HG03135 (cell line): ENCODE measurements around the gene SCGN.
"Not testable (repeated sequence)": the region's sequence is repeated elsewhere in the genome, so short reads cannot be mapped to it uniquely, and the experiment has no call there.

Experiments used
- ATAC-seq: cut with Tn5 transposase; IDR thresholded peaks from one replicate; pipeline ENCODE4 v1.9.1; 2021; ENCODE audit warnings: mild to moderate bottlenecking, moderate library complexity; ENCODE audit not compliant: unreplicated experiment

Gene SCGN

GRCh38 chr6:25717866-25718740, 66.1 kb downstream of the SCGN start:
- ATAC-seq, result no peak

GRCh38 chr6:25726122-25726911, 74.3 kb downstream of the SCGN start:
- ATAC-seq, result no peak

DNA sequence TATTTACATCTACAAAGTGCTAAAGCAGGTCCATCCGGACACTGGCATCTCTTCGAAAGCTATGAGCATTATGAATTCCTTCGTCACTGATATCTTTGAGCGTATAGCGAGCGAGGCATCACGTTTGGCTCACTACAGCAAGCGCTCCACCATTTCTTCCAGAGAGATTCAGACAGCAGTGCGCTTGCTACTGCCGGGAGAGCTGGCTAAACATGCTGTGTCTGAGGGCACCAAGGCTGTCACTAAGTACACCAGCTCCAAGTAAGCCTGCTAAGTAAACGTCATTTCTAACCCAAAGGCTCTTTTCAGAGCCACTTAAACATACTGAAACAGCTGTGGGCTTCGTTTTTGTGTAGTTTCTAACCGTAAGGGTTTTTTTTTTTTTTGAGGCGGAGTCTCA, 75.0 kb downstream of the SCGN start:
- no peak for ATAC-seq

GRCh38 chr6:25730907-25731306, 78.9 kb downstream of the SCGN start:
- no peak for ATAC-seq

- ATAC-seq, result no peak
Observed at GRCh38 chr6:25731721-25732120, 79.7 kb downstream of the SCGN start.

DNA sequence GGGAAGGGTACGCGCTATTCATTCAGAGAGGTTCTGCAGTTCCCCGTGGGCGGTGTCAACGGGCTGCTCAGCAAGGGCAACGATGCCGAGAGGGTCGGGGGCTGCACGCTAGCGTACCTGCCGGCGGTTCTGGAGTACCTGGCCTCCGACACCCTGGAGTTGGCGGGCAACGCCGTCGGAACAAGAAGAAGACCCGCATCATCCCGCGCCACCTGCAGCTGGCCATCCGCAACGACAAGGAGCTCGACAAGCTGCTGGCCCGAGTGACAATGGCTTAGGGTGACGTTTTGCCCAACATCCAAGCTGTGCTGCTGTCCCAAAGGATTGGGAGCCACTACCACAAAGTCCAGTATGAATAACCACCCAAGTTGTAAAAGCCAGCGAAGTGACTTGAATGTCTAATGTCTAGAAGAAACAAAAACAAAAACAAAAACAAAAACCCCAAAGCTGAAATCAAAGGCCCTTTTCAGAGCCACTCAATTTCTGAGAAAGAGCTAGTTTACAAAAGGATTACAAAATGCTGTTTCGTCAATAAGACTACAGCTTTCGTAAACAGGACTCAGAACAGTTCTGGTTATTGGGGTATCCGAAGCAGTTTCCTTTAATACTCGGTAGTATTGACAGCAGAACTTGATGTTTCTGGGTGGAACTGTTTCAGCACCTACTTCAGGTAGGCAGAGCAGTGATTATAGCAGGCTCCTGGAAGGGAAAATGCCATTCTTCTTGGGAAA, 80.6 kb downstream of the SCGN start:
- ATAC-seq, result no peak

- no peak for ATAC-seq
Observed at GRCh38 chr6:25735261-25735660, 83.2 kb downstream of the SCGN start.

- ATAC-seq, result no peak
Observed at GRCh38 chr6:25743868-25744267, 91.9 kb downstream of the SCGN start.

- no peak for ATAC-seq
Observed at GRCh38 chr6:25745836-25746235, 93.8 kb downstream of the SCGN start.

DNA sequence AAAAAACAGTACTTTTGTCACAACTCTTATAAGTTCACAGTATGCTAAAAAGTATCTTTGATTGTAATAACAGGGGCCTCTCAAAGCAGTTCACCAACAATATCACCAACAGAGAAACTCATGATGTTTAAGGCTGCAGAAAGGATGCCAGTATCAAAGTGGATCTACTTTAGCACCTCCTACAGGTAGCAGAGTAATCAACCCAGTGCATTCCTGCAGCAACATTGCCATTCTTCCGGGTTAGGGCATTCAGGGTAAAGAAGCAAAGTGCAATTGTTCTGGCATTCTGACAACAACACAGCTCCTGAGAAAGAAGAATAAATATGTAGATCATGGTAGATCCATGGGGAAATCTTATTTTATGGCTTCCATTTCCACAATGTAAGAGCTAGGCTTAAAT, 95.0 kb downstream of the SCGN start:
- no peak for ATAC-seq

DNA sequence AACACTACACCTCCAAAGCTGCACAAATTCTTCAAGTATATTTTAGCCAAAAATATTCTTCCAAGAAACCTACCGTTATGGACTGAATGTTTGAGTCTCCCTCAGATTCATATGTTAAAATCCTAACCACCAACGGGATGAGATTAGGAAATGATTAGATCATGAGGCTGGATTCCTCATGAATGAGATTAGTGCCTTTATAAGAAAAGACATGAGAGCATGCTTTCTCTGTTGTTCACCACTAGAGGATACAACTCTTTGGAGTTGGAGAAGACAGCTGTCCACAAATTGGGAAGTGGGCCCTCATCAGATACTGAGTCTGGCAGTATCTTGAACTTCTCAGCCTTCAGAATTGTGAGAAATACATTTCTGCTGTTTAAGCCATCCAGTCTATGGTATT, 95.5 kb downstream of the SCGN start:
- no peak for ATAC-seq

DNA sequence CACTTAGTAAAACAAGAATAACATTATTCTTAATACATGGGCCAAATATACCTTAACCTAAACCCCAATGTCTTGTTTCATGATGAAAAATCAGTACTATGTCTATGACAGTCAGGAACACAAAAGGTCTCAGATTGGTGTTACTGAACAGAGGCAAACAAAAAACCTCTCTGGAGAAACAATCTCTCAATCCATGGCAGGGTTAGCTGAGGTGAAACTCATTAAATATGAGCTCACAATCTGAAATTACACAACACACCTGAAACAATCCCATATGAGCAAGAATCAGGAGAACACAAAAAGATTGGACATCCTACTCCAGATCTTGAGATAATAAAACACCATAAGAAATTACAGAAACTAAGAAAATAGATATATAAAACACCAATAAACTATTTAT, 96.0 kb downstream of the SCGN start:
- no peak for ATAC-seq

DNA sequence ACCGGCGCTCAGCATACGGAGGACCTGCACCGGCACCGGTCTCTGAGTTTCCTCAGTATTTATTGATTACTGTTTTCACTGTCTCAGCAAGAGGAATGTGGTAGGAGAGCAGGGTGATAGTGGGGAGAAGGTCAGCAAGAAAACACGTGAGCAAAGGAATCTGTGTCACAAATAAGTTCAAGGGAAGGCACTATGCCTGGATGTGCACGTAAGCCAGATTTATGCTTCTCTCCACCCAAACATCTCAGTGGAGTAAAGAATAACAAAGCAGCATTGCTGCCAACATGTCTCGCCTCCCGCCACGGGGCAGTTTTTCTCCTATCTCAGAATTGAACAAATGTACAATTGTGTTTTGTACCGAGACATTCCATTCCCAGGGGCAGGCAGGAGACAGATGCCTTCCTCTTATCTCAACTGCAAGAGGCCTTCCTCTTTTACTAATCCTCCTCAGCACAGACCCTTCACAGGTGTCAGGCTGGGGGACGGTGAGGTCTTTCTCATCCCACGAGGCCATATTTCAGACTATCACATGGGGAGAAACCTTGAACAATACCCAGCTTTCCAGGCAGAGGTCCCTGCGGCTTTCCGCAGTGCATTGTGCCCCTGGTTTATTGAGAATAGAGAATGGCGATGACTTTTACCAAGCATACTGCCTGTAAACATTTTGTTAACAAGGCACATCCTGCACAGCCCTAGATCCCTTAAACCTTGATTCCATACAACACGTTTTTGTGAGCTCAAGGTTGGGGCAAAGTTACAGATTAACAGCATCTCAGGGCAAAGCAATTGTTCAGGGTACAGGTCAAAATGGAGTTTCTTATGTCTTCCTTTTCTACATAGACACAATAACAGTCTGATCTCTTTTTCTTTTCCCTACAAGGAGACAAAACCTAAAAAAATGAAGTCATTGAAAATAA, 96.8 kb downstream of the SCGN start:
- ATAC-seq, result not testable (repeated sequence)

- no peak for ATAC-seq
Observed at GRCh38 chr6:25749837-25750236, 97.8 kb downstream of the SCGN start.

- no peak for ATAC-seq
Observed at GRCh38 chr6:25750906-25751305, 98.9 kb downstream of the SCGN start.
